Stimulated activated memory B cell treated with anti-CD40 and anti-IgM and Interleukin-4, amounts not matched to agents 10 μg/mL and 1 μg/mL and 100 μg/mL, for 72 hours (primary cell): ENCODE results near the gene LRRC61.

Experiments
- ATAC-seq: fragments of 150-1000 bp; cut with Tn5 transposase; 2 replicates; pipeline ENCODE4 v1.10.0; 2021
- H3K27ac Mint-ChIP-seq: one replicate; pipeline ENCODE4 v1.8.0; 2022; ENCODE audit warnings: mild to moderate bottlenecking, mixed read lengths
- H3K27me3 Mint-ChIP-seq: one replicate; pipeline ENCODE4 v1.8.0; 2022; ENCODE audit warnings: mixed read lengths
- H3K36me3 Mint-ChIP-seq: one replicate; pipeline ENCODE4 v1.8.0; 2022; ENCODE audit warnings: mixed read lengths
- H3K4me1 Mint-ChIP-seq: one replicate; pipeline ENCODE4 v1.8.0; 2022; ENCODE audit warnings: mixed read lengths
- H3K4me3 Mint-ChIP-seq: one replicate; pipeline ENCODE4 v1.8.0; 2022; ENCODE audit warnings: mild to moderate bottlenecking, moderate library complexity, mixed read lengths
- H3K9me3 Mint-ChIP-seq: one replicate; pipeline ENCODE4 v1.8.0; 2022; ENCODE audit warnings: mixed read lengths

The LRRC61 gene

GRCh38 chr7:150335108-150335773 is 12.1 kb downstream of the LRRC61 start:
- H3K4me3 Mint-ChIP-seq = no peak overlapping the region
- no peak overlapping the region for H3K27ac Mint-ChIP-seq
- H3K27me3 Mint-ChIP-seq = peaks cover 27% of the 10 kb centered on the region
- H3K9me3 Mint-ChIP-seq = no peaks in the 10 kb centered on the region
- H3K4me1 Mint-ChIP-seq = peaks cover 21% of the 10 kb centered on the region
- H3K36me3 Mint-ChIP-seq = peaks cover 44% of the 10 kb centered on the region
- ATAC-seq = no peak

- ATAC-seq = no peak
- no peak overlapping the region for H3K27ac Mint-ChIP-seq
- no peaks in the 10 kb centered on the region for H3K9me3 Mint-ChIP-seq
- peaks cover 46% of the 10 kb centered on the region for H3K36me3 Mint-ChIP-seq
- peaks cover 32% of the 10 kb centered on the region for H3K27me3 Mint-ChIP-seq
- no peak overlapping the region for H3K4me3 Mint-ChIP-seq
- H3K4me1 Mint-ChIP-seq = peaks cover 26% of the 10 kb centered on the region
These were observed 12.6 kb downstream of the LRRC61 start for GRCh38 chr7:150335774-150336112.

- no peak overlapping the region for H3K4me3 Mint-ChIP-seq
- peaks cover 42% of the 10 kb centered on the region for H3K27me3 Mint-ChIP-seq
- no peaks in the 10 kb centered on the region for H3K9me3 Mint-ChIP-seq
- peaks cover 38% of the 10 kb centered on the region for H3K36me3 Mint-ChIP-seq
- peaks cover 34% of the 10 kb centered on the region for H3K4me1 Mint-ChIP-seq
- H3K27ac Mint-ChIP-seq = no peak overlapping the region
- ATAC-seq = no peak
These were observed 13.6 kb downstream of the LRRC61 start for GRCh38 chr7:150336746-150337145.

- Mint-ChIP-seq H3K9me3 (no peaks in the 10 kb centered on the region), H3K27me3 (peaks cover 46% of the 10 kb centered on the region), H3K4me1 (peaks cover 34% of the 10 kb centered on the region), H3K36me3 (peaks cover 38% of the 10 kb centered on the region), H3K4me3 (no peak overlapping the region), H3K27ac (no peak overlapping the region)
- ATAC-seq = no peak
These were observed 14.0 kb downstream of the LRRC61 start for GRCh38 chr7:150337179-150337578.

- H3K4me3 Mint-ChIP-seq = no peak overlapping the region
- peaks cover 34% of the 10 kb centered on the region for H3K4me1 Mint-ChIP-seq
- H3K9me3 Mint-ChIP-seq = no peaks in the 10 kb centered on the region
- no peak for ATAC-seq
- no peak overlapping the region for H3K27ac Mint-ChIP-seq
- H3K36me3 Mint-ChIP-seq = peaks cover 37% of the 10 kb centered on the region
- H3K27me3 Mint-ChIP-seq = peaks cover 50% of the 10 kb centered on the region
These were observed 14.5 kb downstream of the LRRC61 start for GRCh38 chr7:150337659-150338081.

GRCh38 chr7:150338166-150338829 is 15.1 kb downstream of the LRRC61 start:
- Mint-ChIP-seq H3K9me3 (peaks cover under 1% of the 10 kb centered on the region), H3K27ac (no peak overlapping the region), H3K27me3 (peaks cover 56% of the 10 kb centered on the region), H3K4me1 (peaks cover 34% of the 10 kb centered on the region), H3K36me3 (peaks cover 39% of the 10 kb centered on the region), H3K4me3 (no peak overlapping the region)
- ATAC-seq = no peak

GRCh38 chr7:150339409-150339809 is 16.3 kb downstream of the LRRC61 start:
- Mint-ChIP-seq H3K9me3 (peaks cover 4% of the 10 kb centered on the region), H3K27ac (peak overlapping the region; percentile 18), H3K36me3 (peaks cover 45% of the 10 kb centered on the region), H3K4me1 (peaks cover 34% of the 10 kb centered on the region), H3K27me3 (peaks cover 62% of the 10 kb centered on the region), H3K4me3 (peak overlapping the region; percentile 57)
- ATAC-seq = peak; percentile 77

GRCh38 chr7:150340024-150340749 is 17.0 kb downstream of the LRRC61 start:
- peaks cover 62% of the 10 kb centered on the region for H3K27me3 Mint-ChIP-seq

GRCh38 chr7:150340875-150341262 is 17.7 kb downstream of the LRRC61 start:
- H3K4me3 Mint-ChIP-seq = peak overlapping the region; percentile 73
- ATAC-seq = peak; percentile 1
- H3K9me3 Mint-ChIP-seq = peaks cover 4% of the 10 kb centered on the region
- peaks cover 64% of the 10 kb centered on the region for H3K27me3 Mint-ChIP-seq
- H3K27ac Mint-ChIP-seq = peak overlapping the region; percentile 18
- peaks cover 45% of the 10 kb centered on the region for H3K36me3 Mint-ChIP-seq
- peaks cover 34% of the 10 kb centered on the region for H3K4me1 Mint-ChIP-seq

More at GRCh38 chr7:150340024-150340749, 17.0 kb downstream of the LRRC61 start:
- Mint-ChIP-seq H3K4me3 (peak overlapping the region; percentile 57), H3K36me3 (peaks cover 45% of the 10 kb centered on the region), H3K4me1 (peaks cover 34% of the 10 kb centered on the region), H3K27ac (peak overlapping the region; percentile 18), H3K9me3 (peaks cover 4% of the 10 kb centered on the region)
- ATAC-seq = peak; percentile 57

- peaks cover 4% of the 10 kb centered on the region for H3K9me3 Mint-ChIP-seq
- H3K4me3 Mint-ChIP-seq = peak within 1 kb of the TSS; percentile 73
- no peak for ATAC-seq
- peaks cover 70% of the 10 kb centered on the region for H3K27me3 Mint-ChIP-seq
- peak within 1 kb of the TSS; percentile 18 for H3K27ac Mint-ChIP-seq
- H3K4me1 Mint-ChIP-seq = peaks cover 34% of the 10 kb centered on the region
- H3K36me3 Mint-ChIP-seq = peaks cover 44% of the 10 kb centered on the region
These were observed 18.3 kb downstream of the LRRC61 start, which contains the start of gene RARRES2 for GRCh38 chr7:150341263-150342120. Gene RARRES2, minus strand, starts transcription at chr7:150341629. Its CDS starts 1,020 bp downstream, at chr7:150340609.

GRCh38 chr7:150342121-150342408 is 18.9 kb downstream of the LRRC61 start:
- Mint-ChIP-seq H3K9me3 (peaks cover 4% of the 10 kb centered on the region), H3K27me3 (peaks cover 74% of the 10 kb centered on the region), H3K36me3 (peaks cover 38% of the 10 kb centered on the region), H3K27ac (no peak overlapping the region), H3K4me3 (peak overlapping the region; percentile 42), H3K4me1 (peaks cover 34% of the 10 kb centered on the region)
- ATAC-seq = no peak

- Mint-ChIP-seq H3K4me1 (peaks cover 28% of the 10 kb centered on the region), H3K27ac (no peak overlapping the region), H3K36me3 (peaks cover 28% of the 10 kb centered on the region), H3K9me3 (peaks cover 4% of the 10 kb centered on the region), H3K4me3 (no peak overlapping the region), H3K27me3 (peaks cover 66% of the 10 kb centered on the region)
- ATAC-seq = no peak
These were observed 20.1 kb downstream of the LRRC61 start for GRCh38 chr7:150343225-150343624.

GRCh38 chr7:150344299-150344698 is 21.1 kb downstream of the LRRC61 start:
- no peak overlapping the region for H3K27ac Mint-ChIP-seq
- peaks cover 4% of the 10 kb centered on the region for H3K9me3 Mint-ChIP-seq
- ATAC-seq = no peak
- H3K4me1 Mint-ChIP-seq = peaks cover 22% of the 10 kb centered on the region
- H3K27me3 Mint-ChIP-seq = peaks cover 57% of the 10 kb centered on the region
- H3K4me3 Mint-ChIP-seq = no peak overlapping the region
- H3K36me3 Mint-ChIP-seq = peaks cover 19% of the 10 kb centered on the region

GRCh38 chr7:150345012-150345411 is 21.9 kb downstream of the LRRC61 start:
- H3K27ac Mint-ChIP-seq = no peak overlapping the region
- H3K9me3 Mint-ChIP-seq = peaks cover 4% of the 10 kb centered on the region
- no peak overlapping the region for H3K4me3 Mint-ChIP-seq
- ATAC-seq = no peak
- peaks cover 15% of the 10 kb centered on the region for H3K4me1 Mint-ChIP-seq
- H3K27me3 Mint-ChIP-seq = peaks cover 49% of the 10 kb centered on the region
- H3K36me3 Mint-ChIP-seq = peaks cover 17% of the 10 kb centered on the region

GRCh38 chr7:150346922-150347321 is 23.8 kb downstream of the LRRC61 start:
- peaks cover 4% of the 10 kb centered on the region for H3K9me3 Mint-ChIP-seq
- peaks cover 30% of the 10 kb centered on the region for H3K27me3 Mint-ChIP-seq
- no peak for ATAC-seq
- peaks cover 11% of the 10 kb centered on the region for H3K36me3 Mint-ChIP-seq
- no peak overlapping the region for H3K27ac Mint-ChIP-seq
- no peaks in the 10 kb centered on the region for H3K4me1 Mint-ChIP-seq
- no peak overlapping the region for H3K4me3 Mint-ChIP-seq
